MM.1S (cell line): ENCODE data around the gene EPB41L3.

Source experiments
- CTCF ChIP-seq: fragments of 300-600 bp; sonication (generic); IDR thresholded peaks from 2 replicates; pipeline ENCODE4 v1.5.1; 2016; ENCODE audit warnings: antibody characterized with exemption, low read length, mixed read lengths
- EZH2 ChIP-seq: fragments of 300-600 bp; sonication (generic); optimal IDR thresholded peaks from 2 replicates; pipeline ENCODE3; 2017; ENCODE audit warnings: low read depth, mild to moderate bottlenecking, antibody characterized with exemption, low read length, mixed read lengths

GRCh38 chr18:5391409-5391808, 152.4 kb downstream of the EPB41L3 start:
- TF ChIP-seq CTCF (no peak), EZH2 (no peak)
